Right atrium auricular region (tissue), 2 donors: ENCODE data around the gene ETNK1. TPM values are rescaled to one million over a fixed set of nuclear protein-coding genes. Genes with fewer than 3 reads are reported as not detected.
"Not testable (repeated sequence)": the region's sequence is repeated elsewhere in the genome, so short reads cannot be mapped to it uniquely, and the experiment has no call there.

ENCODE experiments used
- DNase-seq: peaks from one replicate; pipeline ENCODE4 v3.0.0-alpha.2; 2019; ENCODE audit warnings: low spot score
- H3K27ac ChIP-seq, 2 donors: fragments of 200-600 bp; sonication (generic); 1 replicate in 1 of 2; 2 replicates in 1 of 2; pipeline ENCODE4 v1.5.1; 2016 to 2019
- H3K27me3 ChIP-seq, 2 donors: fragments of 200-600 bp; sonication (generic); one replicate each; pipeline versions ENCODE4 v1.5.1 to v1.6.0; 2017 to 2019
- H3K36me3 ChIP-seq: fragments of 200-600 bp; sonication (generic); one replicate; pipeline ENCODE4 v1.5.1; 2016
- H3K4me1 ChIP-seq, 2 donors: fragments of 200-600 bp; sonication (generic); one replicate each; pipeline versions ENCODE4 v1.5.1 to v1.6.0; 2017 to 2019
- H3K4me3 ChIP-seq, 2 donors: fragments of 200-600 bp; sonication (generic); 1 replicate in 1 of 2; 2 replicates in 1 of 2; pipeline ENCODE4 v1.5.1; 2017 to 2019; ENCODE audit warnings: mild to moderate bottlenecking in 1 of 2, moderate library complexity in 1 of 2
- H3K9me3 ChIP-seq, 2 donors: fragments of 200-600 bp; sonication (generic); one replicate each; pipeline ENCODE4 v1.5.1; 2019
- CTCF ChIP-seq, 2 donors: fragments of 200-600 bp; sonication (generic); IDR thresholded peaks; one replicate each; pipeline ENCODE4 v1.5.1; 2019; ENCODE audit warnings: antibody characterized with exemption in 2 of 2
- total RNA-seq, 2 donors: library from RNA; depleted of rRNA; stranded (reverse); fragments of >200 nt; gene quantifications; one replicate each; pipeline ENCODE4 v1.1.0, GENCODE V29; 2016

Gene ETNK1
- total RNA-seq, 2 donors from 2014 or later = 13.9 to 17.1 TPM

DNA sequence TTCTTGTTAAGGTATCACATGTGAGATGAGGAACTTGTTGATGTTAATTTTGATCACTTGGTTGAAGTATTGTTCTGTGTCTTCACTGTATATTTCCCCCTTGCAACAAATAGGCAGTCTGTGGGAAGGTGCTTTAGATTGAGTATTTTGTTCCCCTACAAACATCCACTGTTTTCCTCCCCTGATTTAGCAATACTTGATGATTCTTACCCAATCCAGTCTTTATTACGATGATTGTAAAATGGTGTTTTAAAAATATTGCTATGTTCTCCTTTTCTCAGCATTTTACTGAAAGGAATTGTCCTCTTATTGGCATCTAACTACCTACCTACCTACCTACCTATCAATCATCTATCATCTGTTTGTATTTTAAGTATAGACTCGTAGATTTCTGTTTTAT lies 66.3 kb downstream of the ETNK1 start:
- no peak for DNase-seq
- Histone ChIP-seq H3K27ac (no peak overlapping the region), H3K4me1 (no peaks in the 10 kb centered on the region), H3K27me3 (no peaks in the 10 kb centered on the region), H3K36me3 (no peaks in the 10 kb centered on the region), H3K4me3 (no peak overlapping the region), H3K9me3 (no peaks in the 10 kb centered on the region)
- TF ChIP-seq CTCF (IDR thresholded peaks at IDR 0.05) = no peak

DNA sequence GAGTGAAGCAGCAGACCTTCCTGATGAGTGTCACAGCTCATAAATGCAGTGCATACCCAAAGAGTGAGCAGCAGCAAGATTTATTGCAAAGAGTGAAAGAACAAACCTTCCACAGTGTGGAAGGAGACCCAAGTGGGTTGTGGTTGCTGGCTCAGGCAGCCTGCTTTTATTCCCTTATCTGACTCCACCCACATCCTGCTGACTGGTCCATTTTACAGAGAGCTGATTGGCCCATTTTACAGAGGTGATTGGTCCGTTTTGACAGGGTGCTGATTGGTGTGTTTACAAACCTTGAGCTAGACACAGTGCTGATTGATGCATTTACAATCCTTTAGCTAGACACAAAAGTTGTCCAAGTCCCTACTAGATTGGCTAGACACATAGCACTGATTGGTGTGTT lies 67.5 kb downstream of the ETNK1 start:
- not testable (repeated sequence) for H3K4me1 ChIP-seq, H3K9me3 ChIP-seq, H3K36me3 ChIP-seq, H3K27me3 ChIP-seq, DNase-seq, H3K27ac ChIP-seq, H3K4me3 ChIP-seq

DNA sequence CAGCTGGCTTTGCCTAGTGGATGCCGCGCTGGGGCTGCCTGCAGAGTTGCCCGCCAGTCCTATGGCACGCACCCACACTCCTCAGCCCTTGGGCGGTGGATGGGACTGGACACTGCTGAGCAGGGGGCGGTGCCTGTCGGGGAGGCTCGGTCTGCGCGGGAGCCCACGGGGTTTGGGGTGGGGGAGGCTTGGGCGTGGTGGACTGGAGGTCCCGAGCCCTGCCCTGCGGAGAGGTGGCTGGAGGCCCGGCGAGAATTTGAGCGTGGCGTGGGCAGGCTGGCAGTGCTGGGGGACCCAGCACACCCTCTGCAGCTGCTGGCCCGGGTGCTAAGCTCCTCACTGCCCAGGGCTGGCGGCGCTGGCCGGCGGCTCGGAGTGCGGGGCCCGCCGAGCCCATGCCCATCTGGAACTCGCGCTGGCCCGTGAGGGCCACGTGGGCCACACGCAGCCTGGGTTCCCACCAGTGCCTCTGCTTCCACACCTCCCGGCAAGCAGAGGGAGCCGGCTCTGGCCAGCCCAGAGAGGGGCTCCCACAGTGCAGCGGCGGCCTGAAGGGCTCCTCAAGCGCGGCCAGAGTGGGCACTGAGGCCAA lies 68.1 kb downstream of the ETNK1 start:
- H3K9me3 ChIP-seq = no peaks in the 10 kb centered on the region
- H3K4me3 ChIP-seq = no peak overlapping the region
- H3K36me3 ChIP-seq = no peaks in the 10 kb centered on the region
- no peak for DNase-seq
- no peaks in the 10 kb centered on the region for H3K4me1 ChIP-seq
- H3K27ac ChIP-seq = no peak overlapping the region
- no peak for TF ChIP-seq CTCF (IDR thresholded peaks at IDR 0.05)
- H3K27me3 ChIP-seq = no peaks in the 10 kb centered on the region

- Histone ChIP-seq H3K9me3 (no peaks in the 10 kb centered on the region), H3K4me3 (no peak overlapping the region), H3K27ac (no peak overlapping the region), H3K4me1 (no peaks in the 10 kb centered on the region), H3K27me3 (no peaks in the 10 kb centered on the region), H3K36me3 (no peaks in the 10 kb centered on the region)
- no peak for DNase-seq
- TF ChIP-seq CTCF (IDR thresholded peaks at IDR 0.05) = no peak
Measured at GRCh38 chr12:22698576-22698975, 73.6 kb downstream of the ETNK1 start.

DNA sequence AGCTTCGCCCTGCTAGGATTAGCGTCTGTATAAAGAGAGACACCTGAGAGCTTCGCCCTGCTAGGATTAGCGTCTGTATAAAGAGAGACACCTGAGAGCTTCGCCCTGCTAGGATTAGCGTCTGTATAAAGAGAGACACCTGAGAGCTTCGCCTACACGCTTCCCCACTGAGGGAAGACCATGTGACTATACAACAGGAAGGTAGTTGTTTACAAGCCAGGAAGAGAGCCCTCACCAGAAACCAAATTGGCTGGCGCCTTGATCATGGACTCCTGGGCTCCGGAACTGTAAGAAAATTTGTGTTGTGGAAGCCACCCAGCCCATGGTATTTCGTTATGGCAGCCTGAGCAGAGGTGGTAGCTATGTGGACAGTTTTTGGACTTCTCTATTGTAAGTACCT lies 74.7 kb downstream of the ETNK1 start:
- not testable (repeated sequence) for H3K27me3 ChIP-seq, H3K4me3 ChIP-seq, DNase-seq, H3K36me3 ChIP-seq, H3K27ac ChIP-seq, H3K9me3 ChIP-seq, H3K4me1 ChIP-seq

DNA sequence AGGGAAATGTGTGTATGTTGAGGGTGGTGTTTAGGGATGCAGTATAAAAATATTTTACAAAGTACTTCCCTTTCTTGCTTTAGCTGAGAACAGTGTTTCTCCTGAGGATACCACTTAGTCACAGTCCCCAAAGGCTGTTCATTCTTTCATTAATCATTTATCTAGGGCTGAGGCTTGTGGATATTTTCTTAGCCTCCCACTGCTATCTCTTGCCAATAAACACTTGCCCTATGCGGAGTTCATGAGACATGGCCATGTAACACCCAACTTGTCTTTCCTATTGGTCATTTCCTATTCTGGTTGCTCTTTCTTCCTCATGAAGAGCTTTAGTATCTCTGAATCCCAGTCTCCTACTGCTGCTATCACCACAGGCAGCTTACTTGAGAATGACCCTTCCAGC lies 75.1 kb downstream of the ETNK1 start:
- Histone ChIP-seq H3K27me3 (no peaks in the 10 kb centered on the region), H3K27ac (no peak overlapping the region), H3K4me1 (no peaks in the 10 kb centered on the region), H3K4me3 (no peak overlapping the region), H3K36me3 (no peaks in the 10 kb centered on the region), H3K9me3 (no peaks in the 10 kb centered on the region)
- no peak for DNase-seq
- no peak for TF ChIP-seq CTCF (IDR thresholded peaks at IDR 0.05)

DNA sequence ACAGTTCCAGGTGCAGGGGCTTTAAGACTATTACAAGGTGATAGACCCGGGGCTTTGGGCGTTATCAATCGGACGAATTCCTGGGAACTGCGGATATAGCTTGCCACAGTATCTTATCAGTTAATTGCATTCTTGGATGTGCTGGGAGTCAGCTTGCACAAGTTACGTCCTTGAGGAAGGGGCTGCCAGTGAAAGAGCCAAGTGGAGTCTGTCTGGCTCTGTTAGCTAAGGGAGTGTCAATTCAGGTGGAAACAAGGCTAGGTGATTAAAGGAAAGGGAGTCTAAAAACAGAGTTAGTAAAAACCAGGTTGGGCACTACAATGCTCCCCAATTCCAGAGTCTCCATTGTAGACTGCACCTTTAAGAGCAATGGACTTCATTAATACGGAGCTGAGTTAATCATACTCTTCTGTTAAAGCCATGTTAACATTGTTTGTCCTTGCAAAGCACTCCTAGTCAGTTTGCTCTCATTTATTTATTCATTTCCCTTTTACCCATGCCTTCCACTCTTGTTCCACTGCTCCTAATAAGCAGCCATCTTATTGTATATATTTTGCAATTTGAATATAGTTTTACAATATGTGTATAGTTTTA lies 76.3 kb downstream of the ETNK1 start:
- not testable (repeated sequence) for H3K36me3 ChIP-seq, H3K4me1 ChIP-seq, H3K27me3 ChIP-seq, DNase-seq, H3K27ac ChIP-seq, H3K9me3 ChIP-seq, H3K4me3 ChIP-seq
